OCI-LY1 (cell line): ENCODE measurements around the gene ATCAY.
"Not testable (repeated sequence)": the region's sequence is repeated elsewhere in the genome, so short reads cannot be mapped to it uniquely, and the experiment has no call there.

ENCODE experiments used
- H2AFZ ChIP-seq: fragments of 200-600 bp; sonication (generic), shearing (Covaris generic); 2 replicates; pipeline ENCODE4 v1.6.0; 2014; ENCODE audit warnings: antibody characterized with exemption, mild to moderate bottlenecking, low read length
- H3F3A ChIP-seq: fragments of 200-600 bp; sonication (generic), shearing (Covaris generic); 2 replicates; pipeline ENCODE4 v1.6.0; 2014; ENCODE audit warnings: mild to moderate bottlenecking, antibody characterized with exemption, low read length, moderate library complexity; ENCODE audit not compliant: insufficient read depth
- H3K27ac ChIP-seq: fragments of 200-600 bp; sonication (generic); 2 replicates; pipeline ENCODE4 v1.5.1; 2014; ENCODE audit warnings: low read length, mixed run types, mild to moderate bottlenecking, low read depth; ENCODE audit not compliant: poor library complexity, severe bottlenecking
- H3K27me3 ChIP-seq: fragments of 200-600 bp; sonication (generic); 2 replicates; pipeline ENCODE4 v1.6.0; 2014; ENCODE audit warnings: antibody characterized with exemption, mild to moderate bottlenecking, low read length, moderate library complexity; ENCODE audit not compliant: insufficient read depth
- H3K36me3 ChIP-seq: fragments of 200-600 bp; sonication (generic); 2 replicates; pipeline ENCODE4 v1.6.1; 2014; ENCODE audit warnings: mild to moderate bottlenecking, antibody characterized with exemption, low read length, moderate library complexity, mixed read lengths; ENCODE audit not compliant: insufficient read depth
- H3K4me1 ChIP-seq: fragments of 200-600 bp; sonication (generic); 2 replicates; pipeline ENCODE4 v1.5.1; 2014; ENCODE audit warnings: mild to moderate bottlenecking, low read length, moderate library complexity; ENCODE audit not compliant: insufficient read depth, severe bottlenecking
- H3K4me2 ChIP-seq: fragments of 200-600 bp; sonication (generic), shearing (Covaris generic); 2 replicates; pipeline ENCODE4 v1.6.1; 2014; ENCODE audit warnings: low read length
- H3K4me3 ChIP-seq: fragments of 200-600 bp; sonication (generic); 2 replicates; pipeline ENCODE4 v1.5.1; 2014; ENCODE audit warnings: low read length, low read depth, mild to moderate bottlenecking, mixed read lengths; ENCODE audit not compliant: poor library complexity, severe bottlenecking
- H3K79me2 ChIP-seq: fragments of 200-600 bp; shearing (Covaris generic); 2 replicates; pipeline ENCODE4 v1.6.1; 2016; ENCODE audit warnings: mixed run types, low read length, mixed read lengths; ENCODE audit not compliant: insufficient read depth
- H3K9ac ChIP-seq: fragments of 200-600 bp; sonication (generic), shearing (Covaris generic); 2 replicates; pipeline ENCODE4 v1.6.1; 2014; ENCODE audit warnings: mild to moderate bottlenecking, low read length, mixed read lengths
- H3K9me2 ChIP-seq: fragments of 200-600 bp; sonication (generic), shearing (Covaris generic); 2 replicates; pipeline ENCODE4 v1.6.1; 2014; ENCODE audit warnings: low read depth, mild to moderate bottlenecking, low read length, mixed read lengths
- H3K9me3 ChIP-seq: fragments of 200-600 bp; shearing (Covaris generic); 2 replicates; pipeline ENCODE4 v1.6.1; 2014; ENCODE audit warnings: low read length, mixed read lengths
- H4K20me1 ChIP-seq: fragments of 200-600 bp; sonication (generic), shearing (Covaris generic); 2 replicates; pipeline ENCODE4 v1.6.0; 2016; ENCODE audit warnings: mild to moderate bottlenecking, low read length; ENCODE audit not compliant: insufficient read depth
- CTCF ChIP-seq: fragments of 200-600 bp; sonication (generic), shearing (Covaris generic); IDR thresholded peaks from 2 replicates; pipeline ENCODE4 v1.5.1; 2017; ENCODE audit warnings: mild to moderate bottlenecking, antibody characterized with exemption, low read length, moderate library complexity, mixed read lengths
- EZH2 ChIP-seq: fragments of 200-600 bp; sonication (generic), shearing (Covaris generic); IDR thresholded peaks from 2 replicates; pipeline ENCODE4 v1.8.0; 2017; ENCODE audit warnings: borderline replicate concordance, mixed run types, mild to moderate bottlenecking, antibody characterized with exemption, low read length, moderate library complexity, mixed read lengths

ATCAY gene

DNA sequence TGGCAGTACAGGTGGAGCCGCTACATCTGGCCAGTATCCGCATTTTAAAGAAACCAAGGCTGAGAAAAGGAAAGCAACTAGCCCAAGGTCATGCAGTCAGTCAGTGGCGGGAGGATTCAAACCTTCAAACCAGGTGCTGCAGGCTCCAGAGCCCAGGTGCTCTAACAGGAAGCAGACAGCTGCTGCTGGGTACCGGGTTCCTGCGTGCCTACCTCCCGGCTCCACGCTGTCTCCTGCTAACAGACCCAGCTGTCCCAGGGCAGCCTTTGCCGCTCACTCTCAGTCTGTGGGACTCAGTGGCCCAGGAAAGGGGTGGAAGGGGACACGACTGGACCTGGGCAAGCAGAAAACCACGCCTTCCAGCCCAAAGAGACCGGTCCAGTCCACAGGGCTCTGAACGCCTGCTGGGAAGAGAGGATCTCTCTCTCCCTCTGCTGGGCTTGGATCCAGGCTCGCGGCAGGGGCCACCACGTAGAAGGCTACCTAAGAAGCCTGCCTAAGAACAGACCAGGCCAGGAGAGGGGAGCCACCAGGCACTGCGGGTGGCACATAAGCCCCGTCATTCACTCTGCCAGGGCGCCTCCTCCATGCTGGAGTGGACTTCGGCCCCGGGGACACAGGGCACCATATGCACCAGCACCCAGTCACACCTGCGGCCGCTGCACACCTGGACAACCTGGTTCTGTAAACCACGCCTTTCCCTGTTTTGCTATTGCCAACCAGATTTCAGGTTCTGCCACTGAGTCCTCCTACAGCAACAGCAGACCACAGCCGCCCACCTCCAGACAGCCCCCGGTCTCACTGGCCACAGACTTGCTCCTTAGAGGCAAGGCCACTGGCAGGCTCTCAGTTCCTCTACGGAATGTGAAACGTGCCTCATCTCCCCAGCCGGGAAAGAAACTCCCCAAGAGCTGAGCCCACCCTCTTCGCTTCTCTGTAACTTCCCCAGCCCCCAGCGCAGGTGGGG lies 85.8 kb downstream of the ATCAY start:
- H3K4me1 ChIP-seq = peaks cover 13% of the 10 kb centered on the region
- H4K20me1 ChIP-seq = no peaks in the 10 kb centered on the region
- H3K4me2 ChIP-seq = no peak overlapping the region
- no peak overlapping the region for H3K9ac ChIP-seq
- TF ChIP-seq CTCF = no peak
- TF ChIP-seq EZH2 = no peak
- H3F3A ChIP-seq = no peaks in the 10 kb centered on the region
- H3K9me3 ChIP-seq = no peaks in the 10 kb centered on the region
- peaks cover 53% of the 10 kb centered on the region for H3K36me3 ChIP-seq
- H2AFZ ChIP-seq = no peak overlapping the region
- H3K9me2 ChIP-seq = no peaks in the 10 kb centered on the region
- H3K27ac ChIP-seq = no peak overlapping the region
- H3K79me2 ChIP-seq = peaks cover 6% of the 10 kb centered on the region
- no peaks in the 10 kb centered on the region for H3K27me3 ChIP-seq
- no peak overlapping the region for H3K4me3 ChIP-seq

GRCh38 chr19:3967983-3968382 lies 87.5 kb downstream of the ATCAY start:
- not testable (repeated sequence) for H2AFZ ChIP-seq, H3K79me2 ChIP-seq, H3K9me3 ChIP-seq, H3K9me2 ChIP-seq, H3K27ac ChIP-seq, H3F3A ChIP-seq, H3K27me3 ChIP-seq, H3K9ac ChIP-seq, H3K4me2 ChIP-seq, H3K4me3 ChIP-seq, H4K20me1 ChIP-seq
- Histone ChIP-seq H3K36me3 (peaks cover 50% of the 10 kb centered on the region), H3K4me1 (peaks cover 16% of the 10 kb centered on the region)

GRCh38 chr19:3968556-3969434 lies 88.3 kb downstream of the ATCAY start:
- Histone ChIP-seq H4K20me1 (no peaks in the 10 kb centered on the region), H3K9me3 (no peaks in the 10 kb centered on the region), H3K36me3 (peaks cover 42% of the 10 kb centered on the region), H3K9ac (no peak overlapping the region), H3F3A (no peaks in the 10 kb centered on the region; the same call in 1 of the 2 replicates), H3K4me1 (peaks cover 16% of the 10 kb centered on the region), H3K79me2 (peaks cover 6% of the 10 kb centered on the region), H3K27ac (no peak overlapping the region), H3K4me3 (peak overlapping the region; percentile 91), H3K4me2 (no peak overlapping the region), H2AFZ (no peak overlapping the region), H3K27me3 (no peaks in the 10 kb centered on the region), H3K9me2 (no peaks in the 10 kb centered on the region)
- no peak for TF ChIP-seq EZH2
- TF ChIP-seq CTCF = no peak
